Mesenchymal stem cell (in vitro differentiated cells and primary cell): Measurements from ENCODE around the gene CHML.
A peak's percentile ranks its signal among the peaks of the same experiment; 100 is the strongest.

Experiments used
- DNase-seq: peaks from one replicate; pipeline ENCODE4 v3.0.0-alpha.2; 2013
- H2AFZ ChIP-seq: one replicate; pipeline ENCODE4 v1.6.1; 2013; ENCODE audit warnings: low read depth, mild to moderate bottlenecking, control low read depth, inconsistent platforms, low read length, moderate library complexity
- H2AK5ac ChIP-seq: 2 replicates; pipeline ENCODE4 v1.6.1; 2013; ENCODE audit warnings: low read length, moderate library complexity, mild to moderate bottlenecking, inconsistent platforms; ENCODE audit not compliant: severe bottlenecking
- H2BK120ac ChIP-seq: one replicate; pipeline ENCODE4 v1.6.1; 2013; ENCODE audit warnings: low read depth, mild to moderate bottlenecking, inconsistent platforms, low read length, moderate library complexity
- H2BK12ac ChIP-seq, 2 experiments: one replicate each; pipeline ENCODE4 v1.6.1; 2013; ENCODE audit warnings: inconsistent platforms in 2 of 2, low read length in 2 of 2, mild to moderate bottlenecking in 2 of 2, moderate library complexity in 2 of 2, control low read depth in 1 of 2
- H2BK15ac ChIP-seq: one replicate; pipeline ENCODE4 v1.6.1; 2013; ENCODE audit warnings: mild to moderate bottlenecking, low read depth, inconsistent platforms; ENCODE audit not compliant: poor library complexity, severe bottlenecking
- H2BK5ac ChIP-seq: 2 replicates; pipeline ENCODE4 v1.6.1; 2013; ENCODE audit warnings: low read depth, mild to moderate bottlenecking, low read length, control low read depth, inconsistent platforms; ENCODE audit not compliant: poor library complexity, severe bottlenecking
- H3K14ac ChIP-seq, 2 experiments: one replicate each; pipeline ENCODE4 v1.6.1; 2013; ENCODE audit warnings: inconsistent platforms in 2 of 2, low read length in 2 of 2, control low read depth in 1 of 2, mild to moderate bottlenecking in 1 of 2, moderate library complexity in 1 of 2
- H3K18ac ChIP-seq, 2 experiments: one replicate each; pipeline ENCODE4 v1.6.1; 2013; ENCODE audit warnings: inconsistent platforms in 2 of 2, low read length in 2 of 2, control low read depth in 1 of 2, low read depth in 1 of 2, mild to moderate bottlenecking in 1 of 2
- H3K23ac ChIP-seq, 2 experiments: one replicate each; pipeline ENCODE4 v1.6.1; 2013; ENCODE audit warnings: inconsistent platforms in 2 of 2, low read length in 2 of 2, mild to moderate bottlenecking in 2 of 2, moderate library complexity in 2 of 2, control low read depth in 1 of 2
- H3K27ac ChIP-seq: 2 replicates; pipeline ENCODE4 v1.5.1; 2013; ENCODE audit warnings: mild to moderate bottlenecking, moderate library complexity, low read length, control low read depth, inconsistent platforms; ENCODE audit not compliant: poor library complexity, severe bottlenecking
- H3K27me3 ChIP-seq, 2 experiments: 2 replicates each; pipeline versions ENCODE4 v1.6.1 to v1.7.0; 2013; ENCODE audit warnings: low read length in 2 of 2, mild to moderate bottlenecking in 2 of 2, moderate library complexity in 2 of 2, control low read depth in 1 of 2, inconsistent platforms in 1 of 2; ENCODE audit not compliant: control insufficient read depth in 1 of 2, insufficient read depth in 1 of 2
- H3K36me3 ChIP-seq, 2 experiments: 2 replicates each; pipeline versions ENCODE4 v1.6.1 to v1.7.0; 2013; ENCODE audit warnings: low read length in 2 of 2, control low read depth in 1 of 2, inconsistent platforms in 1 of 2, low read depth in 1 of 2, mild to moderate bottlenecking in 1 of 2; ENCODE audit not compliant: insufficient read depth in 2 of 2, control insufficient read depth in 1 of 2
- H3K4ac ChIP-seq, 2 experiments: one replicate each; pipeline ENCODE4 v1.6.1; 2013; ENCODE audit warnings: inconsistent platforms in 2 of 2, low read length in 2 of 2, mild to moderate bottlenecking in 2 of 2, moderate library complexity in 2 of 2, control low read depth in 1 of 2, low read depth in 1 of 2
- H3K4me1 ChIP-seq: 2 replicates; pipeline ENCODE4 v1.6.1; 2013; ENCODE audit warnings: low read depth, low read length, control low read depth; ENCODE audit not compliant: control insufficient read depth, insufficient read depth
- H3K4me2 ChIP-seq: 2 replicates; pipeline ENCODE4 v1.6.1; 2013; ENCODE audit warnings: low read length, mild to moderate bottlenecking, inconsistent platforms; ENCODE audit not compliant: poor library complexity, severe bottlenecking
- H3K4me3 ChIP-seq, 2 experiments: 2 replicates each; pipeline versions ENCODE4 v1.5.1 to v1.7.0; 2013; ENCODE audit warnings: low read length in 2 of 2, mild to moderate bottlenecking in 2 of 2, control low read depth in 1 of 2, low read depth in 1 of 2; ENCODE audit not compliant: insufficient read depth in 1 of 2
- H3K79me1 ChIP-seq: replicated peaks from 2 replicates; pipeline ENCODE4 v1.6.1; 2013; ENCODE audit warnings: mild to moderate bottlenecking, control low read depth, low read length, inconsistent platforms; ENCODE audit not compliant: poor library complexity, severe bottlenecking
- H3K9ac ChIP-seq: 2 replicates; pipeline ENCODE4 v1.7.0; 2013; ENCODE audit warnings: mild to moderate bottlenecking, low read length, moderate library complexity
- H3K9me3 ChIP-seq: 2 replicates; pipeline ENCODE4 v1.7.0; 2013; ENCODE audit warnings: mild to moderate bottlenecking, low read length; ENCODE audit not compliant: control insufficient read depth
- H4K8ac ChIP-seq: one replicate; pipeline ENCODE4 v1.6.1; 2013; ENCODE audit warnings: inconsistent platforms, mild to moderate bottlenecking, low read length, moderate library complexity
- H4K91ac ChIP-seq: one replicate; pipeline ENCODE4 v1.6.1; 2013; ENCODE audit warnings: mild to moderate bottlenecking, low read length, inconsistent platforms
- WGBS: methylation state at CpG from one replicate; pipeline ENCODE4 v1.1.7; 2013; ENCODE audit warnings: mixed read lengths; 5-methylcytosine and 5-hydroxymethylcytosine counted together

CHML gene

DNA sequence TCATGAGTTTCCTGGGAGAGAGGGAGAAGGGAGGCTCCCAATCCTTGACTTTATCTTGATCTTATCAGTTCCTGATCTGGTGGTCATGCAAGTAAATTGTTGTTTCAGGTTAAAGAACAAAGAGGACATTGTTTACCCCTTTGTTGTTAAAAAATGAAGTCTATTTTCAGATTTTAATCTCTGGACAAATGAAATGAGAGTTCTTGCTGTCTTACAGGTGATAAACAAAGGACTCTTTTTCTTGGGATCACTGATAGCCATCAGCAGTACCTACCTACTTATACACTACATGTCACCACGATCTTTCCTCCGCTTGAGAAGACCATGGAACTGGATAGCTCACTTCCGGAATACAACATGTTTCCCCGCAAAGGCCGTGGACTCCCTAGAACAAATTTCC is 48.4 kb downstream of the CHML start:
- H3K4me1 ChIP-seq = peaks cover 7% of the 10 kb centered on the region
- H3K27ac ChIP-seq = peak overlapping the region; percentile 78
- H3K4ac ChIP-seq = no peak overlapping the region
- no peak overlapping the region for H3K4me3 ChIP-seq
- no peak overlapping the region for H2BK12ac ChIP-seq
- H3K9ac ChIP-seq = no peak overlapping the region
- peaks cover under 1% of the 10 kb centered on the region for H3K79me1 ChIP-seq
- H2BK15ac ChIP-seq = no peak overlapping the region
- no peak overlapping the region for H4K91ac ChIP-seq
- no peak overlapping the region for H2BK5ac ChIP-seq
- no peak overlapping the region for H3K18ac ChIP-seq
- H3K36me3 ChIP-seq = peaks cover 5% of the 10 kb centered on the region in 2 experiments
- no peak overlapping the region for H3K23ac ChIP-seq
- H3K27me3 ChIP-seq = no peaks in the 10 kb centered on the region
- no peak overlapping the region for H4K8ac ChIP-seq
- H3K14ac ChIP-seq = no peak overlapping the region
- DNase-seq = no peak
- no peaks in the 10 kb centered on the region for H3K9me3 ChIP-seq
- H2AK5ac ChIP-seq = peak overlapping the region; percentile 47
- no peak overlapping the region for H2AFZ ChIP-seq
- 71% methylated on average over 2 of the region's 5 CpGs for WGBS
- no peak overlapping the region for H3K4me2 ChIP-seq
- H2BK120ac ChIP-seq = no peak overlapping the region

GRCh38 chr1:241591317-241591716 is 48.9 kb downstream of the CHML start:
- Histone ChIP-seq H3K9me3 (no peaks in the 10 kb centered on the region), H2BK120ac (no peak overlapping the region), H3K4me2 (no peak overlapping the region), H3K36me3 (peaks cover 5% of the 10 kb centered on the region in 2 experiments), H3K4me3 (no peak overlapping the region), H3K14ac (no peak overlapping the region), H3K27ac (peak overlapping the region; percentile 78), H3K79me1 (no peaks in the 10 kb centered on the region), H4K91ac (no peak overlapping the region), H3K23ac (no peak overlapping the region), H3K27me3 (no peaks in the 10 kb centered on the region), H3K9ac (no peak overlapping the region), H3K18ac (no peak overlapping the region), H2AK5ac (no peak overlapping the region), H2AFZ (no peak overlapping the region), H2BK15ac (no peak overlapping the region), H2BK12ac (no peak overlapping the region), H4K8ac (no peak overlapping the region), H2BK5ac (no peak overlapping the region), H3K4ac (no peak overlapping the region), H3K4me1 (peaks cover 5% of the 10 kb centered on the region)
- DNase-seq = peak; percentile 78

DNA sequence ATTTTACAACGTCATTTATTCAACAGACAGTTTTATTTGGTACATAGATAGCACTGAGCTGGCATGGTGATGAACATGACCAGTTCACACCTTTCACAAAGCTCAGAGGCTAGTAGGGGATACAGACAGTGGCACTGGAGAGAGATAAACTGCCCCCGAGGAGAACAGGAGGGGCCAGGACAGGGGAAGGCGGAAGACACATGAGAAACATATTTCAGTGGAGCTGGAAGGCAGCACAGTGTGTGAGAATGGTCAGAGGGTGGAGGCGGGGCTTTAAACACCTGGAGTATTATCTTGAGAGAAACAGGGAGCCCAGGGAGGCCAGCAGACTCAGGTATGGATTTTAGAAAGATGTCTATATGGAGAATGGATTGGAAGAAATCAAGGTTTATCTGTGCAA is 49.5 kb downstream of the CHML start:
- Histone ChIP-seq H2AFZ (no peak overlapping the region), H3K27me3 (no peaks in the 10 kb centered on the region), H2AK5ac (peak overlapping the region; percentile 43), H3K23ac (no peak overlapping the region), H2BK15ac (no peak overlapping the region), H2BK5ac (peak overlapping the region; percentile 15), H3K9ac (no peak overlapping the region), H3K14ac (no peak overlapping the region), H3K36me3 (peaks cover 5% of the 10 kb centered on the region in 2 experiments), H3K4me2 (no peak overlapping the region), H3K18ac (no peak overlapping the region), H3K4ac (no peak overlapping the region), H4K91ac (no peak overlapping the region), H4K8ac (no peak overlapping the region), H3K9me3 (no peaks in the 10 kb centered on the region), H2BK120ac (no peak overlapping the region), H3K4me1 (peaks cover 5% of the 10 kb centered on the region), H3K79me1 (no peaks in the 10 kb centered on the region), H2BK12ac (no peak overlapping the region), H3K4me3 (no peak overlapping the region), H3K27ac (peak overlapping the region; percentile 67)
- DNase-seq = no peak
- WGBS = 77% methylated on average over 4 of the region's 4 CpGs
